GM23338 (cell line): ENCODE measurements around the gene KREMEN2.

Experiments used
- CTCF ChIP-seq, 2 experiments: fragments of 200-600 bp in 1 of 2; sonication (generic) in 1 of 2; conservative IDR thresholded peaks; 2 replicates each; pipeline versions ENCODE4 v1.5.1 to v1.6.1; 2016 to 2017; ENCODE audit warnings: antibody characterized with exemption in 2 of 2, low read depth in 2 of 2, mild to moderate bottlenecking in 2 of 2, moderate library complexity in 1 of 2
- POLR2AphosphoS5 ChIP-seq: IDR thresholded peaks from 2 replicates; pipeline ENCODE4 v1.6.1; 2016; ENCODE audit warnings: antibody characterized with exemption, low read depth

GRCh38 chr16:2952679-2953078 is 11.4 kb upstream of the KREMEN2 start:
- no peak for TF ChIP-seq CTCF (conservative IDR thresholded peaks at IDR 0.05; ENCODE audit: low read depth in 2 of 2)
- TF ChIP-seq POLR2AphosphoS5 = no peak
